ENCODE data around the gene ALKBH3. TPM values are rescaled to one million over a fixed set of nuclear protein-coding genes. Genes with fewer than 3 reads are reported as not detected.

Gene ALKBH3
- total RNA-seq, 1 donor from 2014 or later, result 22.0 TPM

DNA sequence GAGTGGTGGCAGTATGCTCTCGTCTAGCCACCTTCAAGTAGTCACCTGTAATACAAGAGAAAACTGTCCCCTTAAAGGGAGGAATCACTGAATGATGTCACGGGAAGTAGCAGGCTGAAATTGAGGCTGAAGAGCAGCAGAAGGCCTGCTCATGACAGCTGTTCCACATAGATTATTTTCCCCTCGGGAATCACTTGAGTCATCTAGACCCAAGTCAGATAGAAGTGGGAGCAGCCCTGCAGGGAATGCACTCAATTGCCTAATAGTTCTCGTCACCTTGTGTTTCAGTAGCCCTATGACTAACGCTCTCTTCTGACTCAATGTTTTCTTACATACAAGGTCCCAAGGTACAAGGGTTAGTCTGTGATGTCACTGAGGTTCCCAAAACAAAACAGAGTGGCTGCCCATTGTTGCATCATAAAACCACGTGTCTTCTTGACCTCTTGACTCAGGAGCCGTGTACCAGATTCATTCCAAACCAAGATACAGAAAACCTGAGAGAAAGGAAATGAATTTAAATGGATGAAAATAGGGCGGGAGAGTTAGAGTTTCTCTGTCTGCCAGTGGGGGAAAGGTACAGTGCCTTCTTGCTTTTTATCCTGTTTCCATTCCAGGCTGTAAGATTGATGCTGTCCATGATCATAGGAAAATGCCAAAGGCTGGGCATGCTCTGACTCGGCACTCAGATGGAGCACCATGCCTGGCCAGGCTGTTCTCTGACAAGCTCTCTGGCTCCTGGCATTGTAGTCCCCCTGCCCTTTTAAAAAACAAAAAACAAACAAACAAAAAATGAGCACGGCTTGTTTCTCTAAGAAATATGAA, 40.2 kb downstream of the ALKBH3 start:
- H3K4me3 Mint-ChIP-seq (ENCODE audit: low read depth), result no peak overlapping the region
- no peaks in the 10 kb centered on the region for H3K27me3 Mint-ChIP-seq
- peaks cover 6% of the 10 kb centered on the region for H3K4me1 Mint-ChIP-seq (ENCODE audit: low read depth)
- peaks cover 5% of the 10 kb centered on the region for H3K36me3 Mint-ChIP-seq (ENCODE audit: insufficient read depth)
- DNase-seq (ENCODE audit: low spot score, unreplicated experiment), result no peak
- TF ChIP-seq, protein P1, sequence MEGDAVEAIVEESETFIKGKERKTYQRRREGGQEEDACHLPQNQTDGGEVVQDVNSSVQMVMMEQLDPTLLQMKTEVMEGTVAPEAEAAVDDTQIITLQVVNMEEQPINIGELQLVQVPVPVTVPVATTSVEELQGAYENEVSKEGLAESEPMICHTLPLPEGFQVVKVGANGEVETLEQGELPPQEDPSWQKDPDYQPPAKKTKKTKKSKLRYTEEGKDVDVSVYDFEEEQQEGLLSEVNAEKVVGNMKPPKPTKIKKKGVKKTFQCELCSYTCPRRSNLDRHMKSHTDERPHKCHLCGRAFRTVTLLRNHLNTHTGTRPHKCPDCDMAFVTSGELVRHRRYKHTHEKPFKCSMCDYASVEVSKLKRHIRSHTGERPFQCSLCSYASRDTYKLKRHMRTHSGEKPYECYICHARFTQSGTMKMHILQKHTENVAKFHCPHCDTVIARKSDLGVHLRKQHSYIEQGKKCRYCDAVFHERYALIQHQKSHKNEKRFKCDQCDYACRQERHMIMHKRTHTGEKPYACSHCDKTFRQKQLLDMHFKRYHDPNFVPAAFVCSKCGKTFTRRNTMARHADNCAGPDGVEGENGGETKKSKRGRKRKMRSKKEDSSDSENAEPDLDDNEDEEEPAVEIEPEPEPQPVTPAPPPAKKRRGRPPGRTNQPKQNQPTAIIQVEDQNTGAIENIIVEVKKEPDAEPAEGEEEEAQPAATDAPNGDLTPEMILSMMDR (IDR thresholded peaks at IDR 0.05; ENCODE audit: unreplicated experiment), result no peak
- no peaks in the 10 kb centered on the region for H3K9me3 Mint-ChIP-seq (ENCODE audit: low read depth)
- no peak overlapping the region for H3K27ac Mint-ChIP-seq

DNA sequence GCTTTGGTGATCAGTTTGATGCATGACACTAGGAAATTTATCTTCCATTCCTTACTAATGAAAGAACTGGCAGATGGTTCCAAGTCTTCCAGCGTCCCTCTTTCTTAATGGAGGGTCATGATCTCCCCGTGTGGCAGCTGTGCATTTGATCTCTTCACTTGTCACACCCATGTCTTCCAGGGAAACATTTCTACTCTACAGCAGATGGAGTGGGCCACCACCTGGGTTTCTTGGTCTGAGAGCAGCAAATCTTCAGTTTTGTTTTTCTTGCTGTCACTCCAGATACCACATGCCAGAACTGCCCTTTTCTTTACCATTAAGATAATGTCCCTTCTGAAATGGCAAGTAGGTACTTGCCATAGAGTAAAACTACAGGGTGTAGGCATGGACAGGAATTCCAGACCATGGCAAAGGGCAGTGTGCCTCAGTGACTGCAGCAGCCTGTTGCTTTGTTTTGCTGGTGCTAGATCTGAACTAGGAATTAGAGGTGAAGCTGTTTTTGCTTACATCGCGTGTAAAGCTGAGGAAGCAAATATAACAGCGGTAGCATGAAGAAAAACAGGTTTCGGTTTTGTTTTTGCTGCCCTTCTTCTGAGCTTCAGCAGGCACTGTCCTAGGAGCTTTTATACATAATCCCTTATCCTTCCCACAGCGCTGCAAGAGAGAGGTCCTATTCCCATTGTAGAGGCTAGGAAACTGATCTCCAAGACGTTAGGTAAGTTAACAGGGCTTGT, 41.1 kb downstream of the ALKBH3 start:
- Mint-ChIP-seq H3K9me3 (ENCODE audit: low read depth) (no peaks in the 10 kb centered on the region), H3K4me1 (ENCODE audit: low read depth) (peaks cover 6% of the 10 kb centered on the region), H3K27ac (no peak overlapping the region), H3K4me3 (ENCODE audit: low read depth) (no peak overlapping the region), H3K27me3 (no peaks in the 10 kb centered on the region), H3K36me3 (ENCODE audit: insufficient read depth) (peaks cover 5% of the 10 kb centered on the region)
- TF ChIP-seq, protein P1 (IDR thresholded peaks at IDR 0.05; ENCODE audit: unreplicated experiment), result no peak
- no peak for DNase-seq (ENCODE audit: low spot score, unreplicated experiment)

GRCh38 chr11:43922295-43922648, 41.6 kb downstream of the ALKBH3 start:
- no peak for DNase-seq (ENCODE audit: low spot score, unreplicated experiment)
- Mint-ChIP-seq H3K36me3 (ENCODE audit: insufficient read depth) (peaks cover 5% of the 10 kb centered on the region), H3K27ac (no peak overlapping the region), H3K4me1 (ENCODE audit: low read depth) (peaks cover 6% of the 10 kb centered on the region), H3K9me3 (ENCODE audit: low read depth) (no peaks in the 10 kb centered on the region), H3K4me3 (ENCODE audit: low read depth) (no peak overlapping the region), H3K27me3 (no peaks in the 10 kb centered on the region)
- TF ChIP-seq, protein P1 (IDR thresholded peaks at IDR 0.05; ENCODE audit: unreplicated experiment), result no peak

- no peak overlapping the region for H3K4me3 Mint-ChIP-seq (ENCODE audit: low read depth)
- H3K27me3 Mint-ChIP-seq, result no peaks in the 10 kb centered on the region
- TF ChIP-seq, protein P1 (IDR thresholded peaks at IDR 0.05; ENCODE audit: unreplicated experiment), result no peak
- peaks cover 6% of the 10 kb centered on the region for H3K4me1 Mint-ChIP-seq (ENCODE audit: low read depth)
- DNase-seq (ENCODE audit: low spot score, unreplicated experiment), result no peak
- H3K9me3 Mint-ChIP-seq (ENCODE audit: low read depth), result no peaks in the 10 kb centered on the region
- peaks cover 5% of the 10 kb centered on the region for H3K36me3 Mint-ChIP-seq (ENCODE audit: insufficient read depth)
- H3K27ac Mint-ChIP-seq, result no peak overlapping the region
Observed at GRCh38 chr11:43922744-43923405, 42.2 kb downstream of the ALKBH3 start.

GRCh38 chr11:43923406-43924111, 42.9 kb downstream of the ALKBH3 start:
- Mint-ChIP-seq H3K9me3 (ENCODE audit: low read depth) (no peaks in the 10 kb centered on the region), H3K4me1 (ENCODE audit: low read depth) (peaks cover 6% of the 10 kb centered on the region), H3K27me3 (no peaks in the 10 kb centered on the region), H3K36me3 (ENCODE audit: insufficient read depth) (peaks cover 5% of the 10 kb centered on the region), H3K4me3 (ENCODE audit: low read depth) (no peak overlapping the region), H3K27ac (no peak overlapping the region)
- TF ChIP-seq, protein P1 (IDR thresholded peaks at IDR 0.05; ENCODE audit: unreplicated experiment), result no peak
- DNase-seq (ENCODE audit: low spot score, unreplicated experiment), result no peak
